H1 (cell line): ENCODE measurements around the gene GPR45. TPM values are rescaled to one million over a fixed set of nuclear protein-coding genes. Genes with fewer than 3 reads are reported as not detected.
A peak's percentile ranks its signal among the peaks of the same experiment; 100 is the strongest.

ENCODE experiments used
- CTCF ChIA-PET: fragments of 300-600 bp; sonication (Branson Sonifier 250); formaldehyde crosslinking; loops from one replicate; lab custom pipeline; 2021; ENCODE audit not compliant: partially characterized antibody; lab: Charles Lee
- POLR2A ChIA-PET: fragments of 300-600 bp; sonication (Branson Sonifier 250); formaldehyde crosslinking; loops from one replicate; lab custom pipeline; 2021; ENCODE audit warnings: inconsistent platforms; ENCODE audit not compliant: partially characterized antibody; lab: Charles Lee
- DNase-seq, 2 experiments: peaks; one replicate each; pipeline versions ENCODE4 v3.0.0 to v3.0.0-alpha.2; 2010 to 2022; ENCODE audit warnings: low spot score in 2 of 2, low read depth in 1 of 2, mixed read lengths in 1 of 2
- FAIRE-seq: peaks from 2 replicates; lab custom pipeline; 2011; peaks lifted over from hg19 to GRCh38; lab: Jason Lieb, UNC
- H2AFZ ChIP-seq: 2 replicates; pipeline ENCODE4 v1.8.1; 2012; ENCODE audit warnings: low read length, inconsistent platforms
- H2AK5ac ChIP-seq: 2 replicates; pipeline ENCODE4 v1.6.1; 2013; ENCODE audit warnings: low read depth, low read length
- H2BK120ac ChIP-seq: replicated peaks from 2 replicates; pipeline ENCODE3; 2013; ENCODE audit warnings: low read depth, low read length, inconsistent platforms
- H2BK12ac ChIP-seq: 2 replicates; pipeline ENCODE4 v1.6.1; 2013; ENCODE audit warnings: low read depth, low read length
- H2BK15ac ChIP-seq: 2 replicates; pipeline ENCODE4 v1.6.1; 2013; ENCODE audit warnings: low read length
- H2BK20ac ChIP-seq: 2 replicates; pipeline ENCODE4 v1.6.1; 2013; ENCODE audit warnings: low read length
- H2BK5ac ChIP-seq: 2 replicates; pipeline ENCODE4 v1.6.1; 2013; ENCODE audit warnings: low read depth, low read length
- H3K14ac ChIP-seq: 2 replicates; pipeline ENCODE4 v1.6.1; 2013; ENCODE audit warnings: inconsistent platforms; ENCODE audit not compliant: insufficient read length
- H3K18ac ChIP-seq: 2 replicates; pipeline ENCODE4 v1.6.1; 2013; ENCODE audit warnings: low read length; ENCODE audit errors: extremely low read depth
- H3K23ac ChIP-seq: 2 replicates; pipeline ENCODE4 v1.6.1; 2013; ENCODE audit warnings: inconsistent platforms; ENCODE audit not compliant: insufficient read length
- H3K23me2 ChIP-seq: 2 replicates; pipeline ENCODE4 v1.6.1; 2013; ENCODE audit warnings: low read depth, low read length
- H3K27ac ChIP-seq: 2 replicates; pipeline ENCODE4 v1.6.1; 2011; ENCODE audit warnings: low read depth, low read length, inconsistent platforms
- H3K27me3 ChIP-seq, 4 experiments: replicated peaks in 1 of 4; 1 replicate in 1 of 4; 2 replicates in 3 of 4; pipeline versions ENCODE4 v1.6.1 to v1.8.1; 2011 to 2013; ENCODE audit warnings: low read length in 3 of 4, mild to moderate bottlenecking in 3 of 4, inconsistent platforms in 2 of 4, mixed read lengths in 2 of 4, moderate library complexity in 1 of 4; ENCODE audit not compliant: control insufficient read depth in 3 of 4, insufficient read depth in 3 of 4; ENCODE audit errors: extremely low read depth in 1 of 4
- H3K36me3 ChIP-seq, 4 experiments: 2 replicates each; pipeline versions ENCODE4 v1.6.1 to v1.8.1; 2011 to 2013; ENCODE audit warnings: mild to moderate bottlenecking in 4 of 4, low read length in 3 of 4, moderate library complexity in 2 of 4, control low read depth in 1 of 4, inconsistent platforms in 1 of 4; ENCODE audit not compliant: insufficient read depth in 4 of 4, control insufficient read depth in 2 of 4
- H3K4ac ChIP-seq: replicated peaks from 2 replicates; pipeline ENCODE3; 2013; ENCODE audit warnings: low read length, low read depth, mixed read lengths, inconsistent platforms; ENCODE audit not compliant: insufficient read length
- H3K4me1 ChIP-seq, 4 experiments: replicated peaks in 1 of 4; 1 replicate in 1 of 4; 2 replicates in 3 of 4; pipeline versions ENCODE4 v1.6.1 to v1.8.1; 2011 to 2013; ENCODE audit warnings: low read length in 3 of 4, inconsistent platforms in 2 of 4, mixed read lengths in 1 of 4; ENCODE audit not compliant: insufficient read depth in 4 of 4, control insufficient read depth in 3 of 4
- H3K4me2 ChIP-seq, 2 experiments: 2 replicates each; pipeline versions ENCODE4 v1.6.1 to v1.8.1; 2011 to 2013; ENCODE audit warnings: low read depth in 2 of 2, low read length in 2 of 2, control low read depth in 1 of 2, inconsistent platforms in 1 of 2, mild to moderate bottlenecking in 1 of 2; ENCODE audit not compliant: insufficient read depth in 1 of 2
- H3K4me3 ChIP-seq, 4 experiments: fragments of 200-600, 300-600 bp in 1 of 4; sonication (generic), shearing (Covaris generic), sonication (Bioruptor Twin) in 1 of 4; 2 replicates each; pipeline versions ENCODE4 v1.5.1 to v1.8.1; 2011 to 2016; ENCODE audit warnings: low read length in 4 of 4, low read depth in 3 of 4, control low read depth in 2 of 4, inconsistent platforms in 2 of 4, mild to moderate bottlenecking in 2 of 4, mixed read lengths in 1 of 4, moderate library complexity in 1 of 4; ENCODE audit not compliant: insufficient read depth in 2 of 4; ENCODE audit errors: extremely low read depth in 1 of 4
- H3K56ac ChIP-seq: replicated peaks from 2 replicates; pipeline ENCODE3; 2013; ENCODE audit warnings: low read depth, mild to moderate bottlenecking, mixed read lengths, low read length, inconsistent platforms; ENCODE audit not compliant: insufficient read length
- H3K79me1 ChIP-seq: 2 replicates; pipeline ENCODE4 v1.6.1; 2013; ENCODE audit warnings: low read depth, low read length, control low read depth
- H3K79me2 ChIP-seq, 2 experiments: 2 replicates each; pipeline versions ENCODE4 v1.6.1 to v1.8.1; 2012 to 2013; ENCODE audit warnings: low read length in 2 of 2, mild to moderate bottlenecking in 2 of 2, inconsistent platforms in 1 of 2; ENCODE audit not compliant: insufficient read depth in 2 of 2, control insufficient read depth in 1 of 2
- H3K9ac ChIP-seq, 4 experiments: replicated peaks in 1 of 4; 1 replicate in 1 of 4; 2 replicates in 3 of 4; pipeline versions ENCODE4 v1.6.1 to v1.8.1; 2011 to 2013; ENCODE audit warnings: low read depth in 3 of 4, low read length in 3 of 4, control low read depth in 2 of 4, mild to moderate bottlenecking in 2 of 4, moderate library complexity in 2 of 4, inconsistent platforms in 1 of 4; ENCODE audit errors: extremely low read depth in 1 of 4
- H3K9me3 ChIP-seq, 2 experiments: 2 replicates each; pipeline versions ENCODE4 v1.6.1 to v1.8.1; 2012 to 2013; ENCODE audit warnings: mild to moderate bottlenecking in 2 of 2, moderate library complexity in 2 of 2, control low read depth in 1 of 2, inconsistent platforms in 1 of 2, low read depth in 1 of 2, low read length in 1 of 2, mixed read lengths in 1 of 2; ENCODE audit not compliant: insufficient read depth in 2 of 2
- H4K20me1 ChIP-seq, 2 experiments: replicated peaks in 1 of 2; 2 replicates each; pipeline versions ENCODE3 to v1.8.1; 2011 to 2013; ENCODE audit warnings: inconsistent platforms in 2 of 2, low read length in 2 of 2, mild to moderate bottlenecking in 1 of 2; ENCODE audit not compliant: insufficient read depth in 2 of 2, control insufficient read depth in 1 of 2
- H4K5ac ChIP-seq: 2 replicates; pipeline ENCODE4 v1.6.1; 2013; ENCODE audit warnings: low read length, low read depth, mixed read lengths, inconsistent platforms; ENCODE audit not compliant: insufficient read length
- H4K8ac ChIP-seq: 2 replicates; pipeline ENCODE4 v1.8.0; 2013; ENCODE audit warnings: mild to moderate bottlenecking, moderate library complexity, low read length, inconsistent platforms; ENCODE audit not compliant: insufficient read depth; ENCODE audit errors: extremely low read depth
- H4K91ac ChIP-seq: replicated peaks from 2 replicates; pipeline ENCODE3; 2013; ENCODE audit warnings: low read length, mixed read lengths, inconsistent platforms; ENCODE audit not compliant: insufficient read length
- BRCA1 ChIP-seq: IDR thresholded peaks from 2 replicates; pipeline ENCODE4 v1.6.1; 2012; ENCODE audit warnings: low read depth, low read length, improper control_type of control experiment
- CHD1 ChIP-seq: IDR thresholded peaks from 2 replicates; pipeline ENCODE4 v1.6.1; 2012; ENCODE audit warnings: low read depth, low read length, improper control_type of control experiment
- GABPA ChIP-seq: IDR thresholded peaks from 2 replicates; pipeline ENCODE4 v1.6.1; 2011; ENCODE audit warnings: mild to moderate bottlenecking, low read length, moderate library complexity, borderline replicate concordance; ENCODE audit not compliant: insufficient read depth
- HDAC2 ChIP-seq, 2 experiments: fragments of 300-600 bp in 1 of 2; sonication (generic) in 1 of 2; IDR thresholded peaks; 2 replicates each; pipeline ENCODE4 v1.6.1; 2011 to 2012; ENCODE audit warnings: low read depth in 2 of 2, low read length in 2 of 2, mild to moderate bottlenecking in 2 of 2, moderate library complexity in 2 of 2, borderline replicate concordance in 1 of 2, inconsistent platforms in 1 of 2
- JUN ChIP-seq: IDR thresholded peaks from 2 replicates; pipeline ENCODE4 v1.6.1; 2011; ENCODE audit warnings: low read depth, mild to moderate bottlenecking, improper control_type of control experiment, low read length
- KDM5A ChIP-seq: fragments of 200-600 bp; IDR thresholded peaks from 2 replicates; pipeline ENCODE4 v1.7.1; 2012; ENCODE audit warnings: mild to moderate bottlenecking, low read length, inconsistent platforms, mixed read lengths
- POLR2A ChIP-seq, 2 experiments: IDR thresholded peaks; 1 replicate in 1 of 2; 2 replicates in 1 of 2; pipeline ENCODE4 v1.6.1; 2011; ENCODE audit warnings: low read depth in 2 of 2, low read length in 2 of 2, mild to moderate bottlenecking in 2 of 2; ENCODE audit errors: control extremely low read depth in 1 of 2
- RNF2 ChIP-seq: fragments of 200-900, 300-1000 bp; sonication (generic); IDR thresholded peaks from 2 replicates; pipeline ENCODE4 v1.7.1; 2016; ENCODE audit warnings: borderline replicate concordance, low read depth, mild to moderate bottlenecking, antibody characterized with exemption, low read length; ENCODE audit not compliant: poor library complexity, severe bottlenecking; ENCODE audit errors: missing control alignments
- RXRA ChIP-seq: IDR thresholded peaks from 2 replicates; pipeline ENCODE4 v1.6.1; 2011; ENCODE audit warnings: low read depth, mild to moderate bottlenecking, low read length, moderate library complexity; ENCODE audit not compliant: insufficient read depth
- SIRT6 ChIP-seq: IDR thresholded peaks from one replicate; pipeline ENCODE4 v1.7.1; 2012; ENCODE audit warnings: low read length, inconsistent platforms
- SP1 ChIP-seq: IDR thresholded peaks from 2 replicates; pipeline ENCODE4 v1.6.1; 2011; ENCODE audit warnings: low read depth, low read length
- SP4 ChIP-seq: IDR thresholded peaks from 2 replicates; pipeline ENCODE4 v1.6.1; 2012; ENCODE audit warnings: low read length, inconsistent platforms
- TAF7 ChIP-seq: optimal IDR thresholded peaks from 2 replicates; pipeline ENCODE3; 2011; ENCODE audit warnings: low read depth, mild to moderate bottlenecking, inconsistent platforms, low read length, moderate library complexity, borderline replicate concordance
- TBP ChIP-seq: IDR thresholded peaks from 2 replicates; pipeline ENCODE4 v1.6.1; 2011; ENCODE audit warnings: low read depth, low read length, improper control_type of control experiment
- TEAD4 ChIP-seq: IDR thresholded peaks from 2 replicates; pipeline ENCODE4 v1.6.1; 2012; ENCODE audit warnings: low read depth, low read length, inconsistent platforms, mixed read lengths
- WGBS, 2 experiments: shearing (Covaris generic) in 1 of 2; methylation state at CpG; one replicate each; pipeline versions ENCODE4 v1.1.6 to v1.1.7; 2013 to 2015; ENCODE audit warnings: low lambda C conversion rate in 2 of 2, mixed read lengths in 2 of 2, inconsistent platforms in 1 of 2, low coverage in 1 of 2, missing lambda C conversion rate in 1 of 2; ENCODE audit not compliant: insufficient replicate concordance in 2 of 2, insufficient coverage in 1 of 2, insufficient read length in 1 of 2; ENCODE audit errors: extremely low coverage in 1 of 2, missing lambda C conversion rate in 1 of 2; 5-methylcytosine and 5-hydroxymethylcytosine counted together
- polyA plus RNA-seq, 7 experiments: library from polyadenylated mRNA; depleted of rRNA in 3 of 7; stranded (reverse) in 5 of 7; unstranded in 2 of 7; fragments of >200 nt in 5 of 7; fragments of 200-250 nt in 2 of 7; gene quantifications; 1 replicate in 5 of 7; 2 replicates in 1 of 7; 4 replicates in 1 of 7; pipeline versions ENCODE4 v1.2.1 to v1.2.3, GENCODE V29; 2011 to 2013; ENCODE audit warnings: missing spikeins in 2 of 7, mixed read lengths in 2 of 7
- total RNA-seq: library from RNA; stranded (reverse); fragmentation: NEBNext Ultra II Directional; extraction: Animal tissue kit (Norgen Biotek cat#: 25700); gene quantifications from 2 replicates; pipeline ENCODE4 v1.2.1, GENCODE V29; 2021

GPR45 gene
- total and polyA plus RNA-seq, 2 of the 8 experiments (the other 6 are each of a cell fraction or from before 2014, with no cell fraction given) = 0.21 TPM; not detected in 1

DNA sequence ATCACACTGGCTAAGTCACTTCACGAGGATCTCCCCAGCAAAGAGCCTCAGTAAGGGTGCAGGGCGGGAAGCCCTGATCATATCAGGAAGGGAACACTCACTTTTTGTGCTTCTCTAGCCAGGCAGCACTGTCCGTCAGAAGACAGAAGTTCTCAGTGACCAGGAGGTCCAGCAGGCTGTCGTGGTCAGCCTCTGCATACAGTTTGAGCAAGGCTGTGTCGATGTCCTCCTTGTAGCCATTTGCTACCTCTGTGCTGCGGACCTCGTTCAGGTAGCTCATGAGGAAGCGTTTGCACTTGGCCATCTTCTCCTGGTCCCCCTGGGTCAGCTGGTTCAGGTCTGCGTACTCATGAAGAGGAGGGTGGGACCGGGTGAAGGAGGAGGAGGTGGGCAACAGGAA, 38.7 kb downstream of the GPR45 start:
- Histone ChIP-seq H3K4ac (no peak overlapping the region), H3K23me2 (no peaks in the 10 kb centered on the region), H3K23ac (no peak overlapping the region), H2BK120ac (no peak overlapping the region), H2BK20ac (no peak overlapping the region), H3K18ac (no peak overlapping the region), H4K8ac (peak overlapping the region; percentile 53), H3K56ac (no peak overlapping the region), H4K5ac (no peak overlapping the region), H3K9me3 (no peaks in the 10 kb centered on the region), H2AFZ (no peak overlapping the region), H2BK15ac (no peak overlapping the region), H3K9ac (no peak overlapping the region), H3K4me3 (no peak overlapping the region), H3K27me3 (no peaks in the 10 kb centered on the region), H3K14ac (no peak overlapping the region), H4K20me1 (peaks cover 0 to 5% of the 10 kb centered on the region in 2 experiments), H3K27ac (no peak overlapping the region), H2AK5ac (no peak overlapping the region), H3K79me2 (no peaks in the 10 kb centered on the region), H2BK5ac (no peak overlapping the region; the same call in 1 of the 2 replicates), H4K91ac (no peak overlapping the region), H3K36me3 (peaks cover 0 to 20% (median 4%) of the 10 kb centered on the region in 4 experiments; a peak in 4 of 8 replicates), H2BK12ac (no peak overlapping the region), H3K4me1 (no peaks in the 10 kb centered on the region), H3K4me2 (no peak overlapping the region), H3K79me1 (no peaks in the 10 kb centered on the region)
- CTCF ChIA-PET = interaction anchor here (0.9 to 1.6 kb wide), 5 partner anchors 13 to 241 kb away, joined by 3 to 4 read pairs (median 3); no protein-coding TSS in a partner anchor
- WGBS, 2 experiments = 91% methylated on average over 10 of the region's 10 CpGs; no CpG with 5 or more reads in 1 of the 2 experiments
- FAIRE-seq (no peak), DNase-seq (no peak)
- POLR2A ChIA-PET = no interaction called here
- TF ChIP-seq KDM5A (no peak), TBP (no peak), JUN (no peak), SIRT6 (no peak), RNF2 (no peak), TEAD4 (no peak), POLR2A (IDR thresholded peaks at IDR 0.05; ENCODE audit: control extremely low read depth in 1 of 2, low read depth in 2 of 2, low read length in 2 of 2) (no peak), TAF7 (no peak), RXRA (no peak), CHD1 (no peak), SP1 (no peak), SP4 (no peak), HDAC2 (IDR thresholded peaks at IDR 0.05; ENCODE audit: borderline replicate concordance in 1 of 2, low read depth in 2 of 2, low read length in 2 of 2) (no peak), GABPA (no peak), BRCA1 (no peak)
